Stimulated activated CD4-positive, alpha-beta T cell treated with anti-CD3 and anti-CD28 coated beads, TNF-alpha, amount 100 ng/mL, for 48 hours (primary cell): ENCODE results near the gene SLPI.

Experiments used
- DNase-seq, 3 donors: peaks; one replicate each; pipeline ENCODE4 v3.0.0-alpha.2; 2020; ENCODE audit warnings: low read depth in 3 of 3

SLPI gene

GRCh38 chr20:45218124-45218523 lies 36.2 kb downstream of the SLPI start:
- no peak for DNase-seq

GRCh38 chr20:45212836-45213235 lies 41.5 kb downstream of the SLPI start:
- no peak for DNase-seq

GRCh38 chr20:45211569-45212474 lies 42.5 kb downstream of the SLPI start:
- DNase-seq, result no peak

GRCh38 chr20:45209924-45210323 lies 44.4 kb downstream of the SLPI start:
- DNase-seq, result no peak

GRCh38 chr20:45206725-45207124 lies 47.6 kb downstream of the SLPI start, which contains the start of gene SEMG1:
TSS of gene SEMG1 (plus strand) at chr20:45207033. CDS start at chr20:45207054, 21 bp downstream.
- DNase-seq, result no peak
